ENCODE data around the gene GFRA4. TPM values are rescaled to one million over a fixed set of nuclear protein-coding genes. Genes with fewer than 3 reads are reported as not detected.

Gene GFRA4
- total RNA-seq, 1 experiment from 2014 or later: not detected

GRCh38 chr20:3674447-3674846, 11.2 kb upstream of the GFRA4 start:
- DNase-seq (ENCODE audit: low spot score): no peak

GRCh38 chr20:3673221-3674070, 10.2 kb upstream of the GFRA4 start:
- DNase-seq (ENCODE audit: low spot score): no peak

GRCh38 chr20:3672547-3673171, 9.5 kb upstream of the GFRA4 start:
- no peak for DNase-seq (ENCODE audit: low spot score)

GRCh38 chr20:3671986-3672546, 8.9 kb upstream of the GFRA4 start:
- DNase-seq (ENCODE audit: low spot score): no peak

- no peak for DNase-seq (ENCODE audit: low spot score)
Measured at GRCh38 chr20:3670945-3671344, 7.7 kb upstream of the GFRA4 start.

- DNase-seq (ENCODE audit: low spot score): peak; percentile 42
Measured at GRCh38 chr20:3670511-3670910, 7.3 kb upstream of the GFRA4 start.

- peak; percentile 20 for DNase-seq (ENCODE audit: low spot score)
Measured at GRCh38 chr20:3669710-3670367, 6.6 kb upstream of the GFRA4 start.

GRCh38 chr20:3667434-3668037, 4.3 kb upstream of the GFRA4 start:
- DNase-seq (ENCODE audit: low spot score): no peak

- DNase-seq (ENCODE audit: low spot score): no peak
Measured at GRCh38 chr20:3663858-3664257, 659 bp upstream of the GFRA4 start.

GRCh38 chr20:3661814-3662665, 1.2 kb downstream of the GFRA4 start:
- no peak for DNase-seq (ENCODE audit: low spot score)

- no peak for DNase-seq (ENCODE audit: low spot score)
Measured at GRCh38 chr20:3661060-3661813, 2.0 kb downstream of the GFRA4 start.

GRCh38 chr20:3660262-3661059, 2.7 kb downstream of the GFRA4 start:
- no peak for DNase-seq (ENCODE audit: low spot score)

GRCh38 chr20:3659492-3660261, 3.5 kb downstream of the GFRA4 start:
- DNase-seq (ENCODE audit: low spot score): no peak

- DNase-seq (ENCODE audit: low spot score): no peak
Measured at GRCh38 chr20:3658716-3659491, 4.3 kb downstream of the GFRA4 start.

GRCh38 chr20:3658019-3658715, 5.0 kb downstream of the GFRA4 start:
- DNase-seq (ENCODE audit: low spot score): no peak

- DNase-seq (ENCODE audit: low spot score): no peak
Measured at GRCh38 chr20:3655131-3655405, 8.1 kb downstream of the GFRA4 start.

- no peak for DNase-seq (ENCODE audit: low spot score)
Measured at GRCh38 chr20:3654326-3655130, 8.7 kb downstream of the GFRA4 start.
